LHCN-M2 (cell line): ENCODE data around the gene KLHL17. TPM values are rescaled to one million over a fixed set of nuclear protein-coding genes. Genes with fewer than 3 reads are reported as not detected.

Source experiments
- DNase-seq: peaks from one replicate; pipeline ENCODE4 v3.0.0-alpha.2; 2012; ENCODE audit warnings: low read depth
- total RNA-seq: library from RNA; depleted of rRNA; stranded (reverse); fragments of >200 nt; gene quantifications from 2 replicates; pipeline ENCODE4 v1.2.3, GENCODE V29; 2014

The KLHL17 gene
- total RNA-seq, 1 experiment from 2014 or later = 13.7 TPM

GRCh38 chr1:950268-950667 is 10.1 kb upstream of the KLHL17 start:
- no peak for DNase-seq

GRCh38 chr1:950881-951280 is 9.5 kb upstream of the KLHL17 start:
- DNase-seq = no peak

- DNase-seq = no peak
Observed at GRCh38 chr1:951364-951763, 9.0 kb upstream of the KLHL17 start.

GRCh38 chr1:952201-952600 is 8.2 kb upstream of the KLHL17 start:
- no peak for DNase-seq

- no peak for DNase-seq
Observed at GRCh38 chr1:952603-953002, 7.8 kb upstream of the KLHL17 start.

GRCh38 chr1:953524-954320 is 6.7 kb upstream of the KLHL17 start:
- no peak for DNase-seq

- DNase-seq = no peak
Observed at GRCh38 chr1:954927-955326, 5.5 kb upstream of the KLHL17 start.

GRCh38 chr1:955474-955873 is 4.9 kb upstream of the KLHL17 start:
- DNase-seq = no peak

GRCh38 chr1:956636-957035 is 3.7 kb upstream of the KLHL17 start:
- no peak for DNase-seq

- DNase-seq = peak; percentile 81
Observed at GRCh38 chr1:958823-959730, 1.3 kb upstream of the KLHL17 start, which contains the start of gene NOC2L. TSS of gene NOC2L (minus strand) at chr1:959256. CDS start at chr1:959240, 16 bp downstream.

GRCh38 chr1:959731-960362 is 537 bp upstream of the KLHL17 start:
- no peak for DNase-seq

- DNase-seq = no peak
Observed at GRCh38 chr1:961132-961669, 817 bp downstream of the KLHL17 start.

- no peak for DNase-seq
Observed at GRCh38 chr1:962381-963300, 2.3 kb downstream of the KLHL17 start.

- no peak for DNase-seq
Observed at GRCh38 chr1:963301-963651, 2.9 kb downstream of the KLHL17 start.

- no peak for DNase-seq
Observed at GRCh38 chr1:963746-964525, 3.6 kb downstream of the KLHL17 start.

- no peak for DNase-seq
Observed at GRCh38 chr1:964691-965525, 4.5 kb downstream of the KLHL17 start.

- DNase-seq = no peak
Observed at GRCh38 chr1:965526-966134, 5.2 kb downstream of the KLHL17 start.

GRCh38 chr1:966135-966703 is 5.8 kb downstream of the KLHL17 start, which contains the start of gene PLEKHN1:
TSS of gene PLEKHN1 (plus strand) at chr1:966482. CDS start at chr1:966532, 50 bp downstream.
- DNase-seq = no peak
